ENCODE results near the gene RAD50.

RAD50 gene

DNA sequence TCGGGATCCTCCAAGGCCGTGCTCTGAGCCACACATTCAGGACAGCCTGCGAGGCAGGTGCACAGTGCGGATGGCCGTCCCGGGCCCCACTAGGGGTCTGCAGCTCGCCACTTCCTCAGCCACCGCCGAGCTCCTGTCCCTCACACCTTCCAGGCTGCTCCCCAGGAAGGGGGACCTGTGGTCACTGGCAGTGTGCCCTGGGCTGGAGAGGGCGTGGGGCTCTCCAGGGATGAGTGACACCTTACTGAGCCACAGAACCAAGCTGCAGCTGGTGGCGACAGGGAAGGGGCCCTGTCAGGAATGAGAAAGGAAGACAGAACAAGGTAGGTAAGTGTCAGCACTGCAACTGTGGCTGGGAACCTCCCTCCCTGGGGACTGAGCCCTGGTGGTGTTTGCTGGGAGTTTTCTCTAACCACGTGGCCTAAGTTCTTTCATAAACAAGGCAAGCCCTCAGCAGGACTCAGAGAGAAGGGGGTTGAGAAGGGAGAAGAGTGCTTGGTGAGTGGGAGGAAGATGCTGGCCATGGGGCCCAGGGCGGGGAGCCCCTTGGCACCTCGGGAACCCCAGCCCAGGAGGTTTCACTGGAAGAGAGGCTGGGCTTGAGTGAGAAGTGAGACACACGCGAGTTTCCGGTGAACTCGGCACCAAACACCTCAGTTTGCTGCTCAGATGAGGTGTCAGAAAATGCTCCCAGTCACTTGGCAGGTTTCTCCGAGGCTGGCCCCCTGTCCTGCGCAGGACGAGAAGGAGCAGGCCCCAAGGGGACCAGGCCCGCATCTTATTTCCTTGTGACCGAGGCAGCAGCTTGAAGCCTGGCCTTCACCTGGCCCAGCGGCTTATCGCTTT lies 106.4 kb downstream of the RAD50 start:
- peak; percentile 83 for DNase-seq

- DNase-seq: peak; percentile 65
Observed at GRCh38 chr5:132663771-132664695, 107.3 kb downstream of the RAD50 start.

GRCh38 chr5:132664696-132665209 lies 108.0 kb downstream of the RAD50 start:
- no peak for DNase-seq

- no peak for DNase-seq
Observed at GRCh38 chr5:132665574-132666080, 108.8 kb downstream of the RAD50 start.

GRCh38 chr5:132666310-132667123 lies 109.7 kb downstream of the RAD50 start:
- no peak for DNase-seq

DNA sequence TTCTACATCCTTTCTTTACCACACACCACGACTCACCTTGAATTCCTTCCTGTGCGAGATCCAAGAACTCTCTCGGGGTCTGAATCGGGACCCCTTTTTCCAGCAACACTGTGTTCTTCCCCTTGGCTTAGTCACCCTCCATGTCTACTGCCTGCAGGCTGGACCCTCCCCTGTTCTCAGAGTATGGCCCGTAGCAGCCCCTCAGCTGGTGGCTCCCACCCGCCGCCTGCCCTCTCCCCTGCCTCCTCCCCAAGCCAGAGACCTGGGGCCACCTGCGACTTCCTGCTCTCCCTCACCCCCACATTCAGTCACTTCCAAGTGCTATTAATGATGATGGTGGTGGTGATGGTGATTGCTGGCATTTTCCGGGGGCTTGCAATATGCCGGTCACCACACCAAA lies 110.5 kb downstream of the RAD50 start:
- no peak for DNase-seq

GRCh38 chr5:132667761-132668705 lies 111.3 kb downstream of the RAD50 start:
- DNase-seq: no peak

- DNase-seq: no peak
Observed at GRCh38 chr5:132668706-132669454, 112.1 kb downstream of the RAD50 start.

DNA sequence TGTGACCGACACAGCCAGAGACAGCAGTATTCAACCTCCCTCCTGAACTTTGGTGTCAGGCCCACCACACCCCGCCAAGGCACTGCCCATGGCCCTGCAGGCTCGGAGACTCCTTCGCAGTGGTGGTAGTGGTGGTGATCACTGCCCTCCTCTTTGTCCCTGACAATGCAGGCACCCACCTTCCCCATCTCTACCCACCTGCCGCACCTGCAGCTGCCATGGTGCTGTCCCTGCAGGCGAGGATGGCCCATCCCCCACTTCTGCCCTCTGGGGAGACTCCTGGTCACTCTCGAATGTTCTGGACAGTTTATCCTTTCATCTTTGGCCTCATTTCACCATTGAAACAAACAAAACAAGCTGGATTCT lies 112.7 kb downstream of the RAD50 start:
- DNase-seq: no peak

DNA sequence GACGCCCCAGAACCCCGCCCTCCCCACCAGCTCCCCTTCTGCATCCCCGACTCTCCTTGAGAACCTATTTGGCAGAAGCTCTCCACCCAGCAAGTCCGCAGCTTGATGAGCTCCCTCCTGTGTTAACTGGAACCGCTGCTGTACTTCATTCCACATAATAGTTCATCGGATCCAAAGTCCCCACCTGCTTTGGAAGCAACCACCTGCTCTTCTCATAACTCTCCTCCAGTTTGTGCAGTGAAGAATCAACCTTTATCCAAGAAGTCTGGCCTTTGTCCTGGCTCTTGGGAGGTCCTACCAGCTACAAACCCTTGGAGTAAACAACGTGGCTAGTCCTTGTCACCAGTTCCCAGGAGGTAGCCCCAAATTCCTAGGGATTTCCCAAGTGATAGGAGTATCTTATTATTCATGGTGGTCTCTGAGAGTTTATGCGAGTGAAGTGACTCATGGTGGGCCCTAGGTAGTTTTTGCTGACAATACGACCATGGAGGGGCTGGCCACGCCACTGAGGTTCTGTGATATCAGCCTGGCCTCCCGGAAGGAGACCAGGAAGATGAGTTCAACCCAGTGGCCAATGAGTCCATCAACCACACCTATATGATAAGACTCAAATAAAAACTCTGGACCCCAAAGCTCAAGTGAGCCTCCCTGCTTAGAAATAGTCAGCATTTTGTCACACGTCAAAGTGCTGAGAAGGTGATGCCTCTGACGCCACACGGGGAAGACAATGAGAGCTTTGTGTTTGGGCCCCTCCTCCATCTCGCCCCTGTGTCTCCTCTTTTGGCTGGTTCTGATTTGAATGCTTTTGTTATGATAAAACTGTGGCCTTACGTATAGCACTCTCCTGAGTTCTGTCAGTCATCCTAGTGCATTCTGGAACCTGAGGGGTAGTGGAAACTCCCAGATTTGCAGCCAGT lies 113.4 kb downstream of the RAD50 start:
- DNase-seq: no peak

DNA sequence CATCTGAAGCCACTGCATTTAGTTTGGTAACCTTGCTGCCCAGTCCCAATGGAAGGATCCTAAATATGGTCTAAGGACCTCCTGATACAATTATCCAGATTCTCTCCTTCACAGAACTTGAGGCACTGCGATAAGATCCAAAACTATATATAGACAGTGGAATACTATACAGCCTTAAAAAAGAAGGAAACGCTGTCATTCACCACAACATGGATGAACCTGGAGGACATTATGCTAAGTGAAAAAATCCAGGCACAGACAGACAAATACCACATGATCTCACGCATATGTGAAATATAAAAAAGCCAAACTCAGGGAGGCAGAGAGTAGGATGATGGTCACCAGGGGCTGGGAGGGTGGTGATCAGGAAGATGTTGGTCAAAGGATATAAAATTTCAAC lies 114.2 kb downstream of the RAD50 start:
- DNase-seq: no peak

GRCh38 chr5:132673488-132673887 lies 116.7 kb downstream of the RAD50 start:
- no peak for DNase-seq

- peak; percentile 60 for DNase-seq
Observed at GRCh38 chr5:132673939-132674630, 117.3 kb downstream of the RAD50 start, which contains the start of gene IL4. Gene IL4, plus strand, starts transcription at chr5:132673989. Its CDS starts 62 bp downstream, at chr5:132674051.

GRCh38 chr5:132674671-132675506 lies 118.1 kb downstream of the RAD50 start:
- DNase-seq: peak; percentile 62

- peak; percentile 47 for DNase-seq
Observed at GRCh38 chr5:132675936-132676689, 119.3 kb downstream of the RAD50 start.

GRCh38 chr5:132677191-132677590 lies 120.4 kb downstream of the RAD50 start:
- DNase-seq: no peak

Data from activated CD4-positive, alpha-beta T cell treated with anti-CD3 and anti-CD28 coated beads, Interleukin-10, Interleukin-2, amounts not matched to agents 100 ng/mL and 50 ng/mL, durations not matched to agents 16 hours and 8 hours (primary cell).